PFSK-1 (cell line): ENCODE measurements around the gene GDI1.
A peak's percentile ranks its signal among the peaks of the same experiment; 100 is the strongest.

Experiments
- FOXP2 ChIP-seq: optimal IDR thresholded peaks from 2 replicates; pipeline ENCODE3; 2011; ENCODE audit warnings: borderline replicate concordance, control low read depth, inconsistent platforms; ENCODE audit not compliant: insufficient read depth; ENCODE audit errors: extremely low read length, extremely low read depth
- POLR2AphosphoS5 ChIP-seq: IDR thresholded peaks from 2 replicates; pipeline ENCODE4 v1.6.1; 2012; ENCODE audit warnings: low read depth, mild to moderate bottlenecking, control low read depth, low read length, moderate library complexity
- SIN3A ChIP-seq: IDR thresholded peaks from 2 replicates; pipeline ENCODE4 v1.6.1; 2012; ENCODE audit warnings: mild to moderate bottlenecking, low read length, moderate library complexity, borderline replicate concordance; ENCODE audit not compliant: insufficient read depth
- TAF1 ChIP-seq: IDR thresholded peaks from 2 replicates; pipeline ENCODE4 v1.6.1; 2012; ENCODE audit warnings: low read length, control low read depth, borderline replicate concordance; ENCODE audit not compliant: insufficient read depth
- TF ChIP-seq, protein P1 (sequence below), 2 experiments: IDR thresholded peaks; 2 replicates each; pipeline versions ENCODE4 v1.6.1 to v1.8.0; 2011 to 2012; ENCODE audit warnings: low read depth in 2 of 2, low read length in 2 of 2, control low read depth in 1 of 2, inconsistent platforms in 1 of 2, mild to moderate bottlenecking in 1 of 2, moderate library complexity in 1 of 2; ENCODE audit not compliant: insufficient read depth in 1 of 2

The GDI1 gene

DNA sequence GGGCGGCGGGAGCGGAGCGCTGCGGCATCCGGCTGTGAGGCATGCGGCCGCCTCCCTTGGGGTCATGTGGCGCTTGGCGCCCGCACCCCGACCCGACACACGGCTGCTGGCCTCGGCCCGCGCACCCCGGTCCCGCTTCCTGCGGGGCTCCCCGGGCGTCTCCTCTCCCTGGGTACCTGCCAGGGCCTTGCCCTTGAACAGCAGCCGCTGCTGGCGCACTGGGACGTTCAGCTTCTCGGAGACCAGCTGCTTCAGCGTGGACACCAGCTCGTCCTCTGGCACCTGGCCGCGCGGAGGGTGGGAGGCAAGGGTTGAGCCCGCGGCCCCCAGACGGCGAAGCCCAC is 49.1 kb downstream of the GDI1 start:
- no peak for TF ChIP-seq SIN3A
- TF ChIP-seq, protein P1, sequence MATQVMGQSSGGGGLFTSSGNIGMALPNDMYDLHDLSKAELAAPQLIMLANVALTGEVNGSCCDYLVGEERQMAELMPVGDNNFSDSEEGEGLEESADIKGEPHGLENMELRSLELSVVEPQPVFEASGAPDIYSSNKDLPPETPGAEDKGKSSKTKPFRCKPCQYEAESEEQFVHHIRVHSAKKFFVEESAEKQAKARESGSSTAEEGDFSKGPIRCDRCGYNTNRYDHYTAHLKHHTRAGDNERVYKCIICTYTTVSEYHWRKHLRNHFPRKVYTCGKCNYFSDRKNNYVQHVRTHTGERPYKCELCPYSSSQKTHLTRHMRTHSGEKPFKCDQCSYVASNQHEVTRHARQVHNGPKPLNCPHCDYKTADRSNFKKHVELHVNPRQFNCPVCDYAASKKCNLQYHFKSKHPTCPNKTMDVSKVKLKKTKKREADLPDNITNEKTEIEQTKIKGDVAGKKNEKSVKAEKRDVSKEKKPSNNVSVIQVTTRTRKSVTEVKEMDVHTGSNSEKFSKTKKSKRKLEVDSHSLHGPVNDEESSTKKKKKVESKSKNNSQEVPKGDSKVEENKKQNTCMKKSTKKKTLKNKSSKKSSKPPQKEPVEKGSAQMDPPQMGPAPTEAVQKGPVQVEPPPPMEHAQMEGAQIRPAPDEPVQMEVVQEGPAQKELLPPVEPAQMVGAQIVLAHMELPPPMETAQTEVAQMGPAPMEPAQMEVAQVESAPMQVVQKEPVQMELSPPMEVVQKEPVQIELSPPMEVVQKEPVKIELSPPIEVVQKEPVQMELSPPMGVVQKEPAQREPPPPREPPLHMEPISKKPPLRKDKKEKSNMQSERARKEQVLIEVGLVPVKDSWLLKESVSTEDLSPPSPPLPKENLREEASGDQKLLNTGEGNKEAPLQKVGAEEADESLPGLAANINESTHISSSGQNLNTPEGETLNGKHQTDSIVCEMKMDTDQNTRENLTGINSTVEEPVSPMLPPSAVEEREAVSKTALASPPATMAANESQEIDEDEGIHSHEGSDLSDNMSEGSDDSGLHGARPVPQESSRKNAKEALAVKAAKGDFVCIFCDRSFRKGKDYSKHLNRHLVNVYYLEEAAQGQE (IDR thresholded peaks at IDR 0.05; ENCODE audit: insufficient read depth in 1 of 2, low read depth in 2 of 2, low read length in 2 of 2) = no peak
- no peak for TF ChIP-seq TAF1
- no peak for TF ChIP-seq FOXP2
- no peak for TF ChIP-seq POLR2AphosphoS5

GRCh38 chrX:154486396-154487207 is 49.6 kb downstream of the GDI1 start, which contains the start of gene UBL4A:
UBL4A (minus strand) TSS chrX:154486615; CDS start chrX:154486584, 31 bp downstream.
- TF ChIP-seq SIN3A = no peak
- TF ChIP-seq POLR2AphosphoS5 = 0 out of 2 replicates have a peak, but pooled peaks have one; percentile 21
- no peak for TF ChIP-seq FOXP2
- no peak for TF ChIP-seq TAF1
- TF ChIP-seq, protein P1 (IDR thresholded peaks at IDR 0.05; ENCODE audit: insufficient read depth in 1 of 2, low read depth in 2 of 2, low read length in 2 of 2) = no peak

DNA sequence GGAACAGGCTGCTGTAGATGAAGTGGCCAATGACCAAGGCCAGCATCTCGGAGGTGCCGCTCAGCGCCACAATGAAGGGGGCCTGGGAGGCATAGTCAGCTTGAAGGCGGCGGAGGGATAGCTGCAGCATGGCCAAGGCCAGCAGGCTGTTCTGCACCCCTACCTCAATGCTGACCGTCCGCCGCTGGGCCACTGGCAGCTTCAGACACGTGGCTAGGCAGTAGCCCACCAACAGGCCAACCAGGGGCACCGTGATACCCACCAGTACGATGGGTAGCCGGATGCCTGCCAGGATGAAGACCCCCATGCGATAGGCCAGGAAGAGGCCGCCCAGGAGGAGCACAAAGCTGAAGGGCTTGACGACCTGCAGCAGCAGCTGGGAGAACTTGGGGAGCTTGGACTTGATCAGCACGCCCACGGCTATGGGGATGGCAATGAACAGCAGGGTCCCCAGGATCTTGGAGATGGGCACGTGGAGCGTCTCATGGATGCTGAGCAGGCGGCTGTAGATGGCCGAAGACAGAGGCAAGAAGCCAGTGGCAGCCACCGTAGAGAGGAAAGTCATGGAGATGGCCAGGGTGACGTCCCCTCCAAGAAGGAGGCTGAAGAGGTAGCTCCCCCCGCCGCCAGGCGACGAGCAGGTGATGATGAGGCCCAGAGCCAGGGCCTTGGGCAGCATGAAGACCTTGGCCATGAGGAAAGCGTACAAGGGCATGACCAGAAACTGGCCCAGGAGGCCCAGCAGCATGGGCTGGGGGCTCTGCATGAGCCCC is 50.8 kb downstream of the GDI1 start:
- TF ChIP-seq FOXP2 (no peak), SIN3A (no peak), POLR2AphosphoS5 (no peak), TAF1 (no peak)
- TF ChIP-seq, protein P1 (IDR thresholded peaks at IDR 0.05; ENCODE audit: insufficient read depth in 1 of 2, low read depth in 2 of 2, low read length in 2 of 2) = no peak

- TF ChIP-seq POLR2AphosphoS5 (no peak), FOXP2 (no peak)
- TF ChIP-seq, protein P1 (IDR thresholded peaks at IDR 0.05; ENCODE audit: insufficient read depth in 1 of 2, low read depth in 2 of 2, low read length in 2 of 2) = no peak
These were observed 51.6 kb downstream of the GDI1 start for GRCh38 chrX:154488336-154489075.
